ENCODE results near the gene STAM.

The STAM gene

GRCh38 chr10:17730667-17731066 lies 86.7 kb downstream of the STAM start:
- no peak for DNase-seq (ENCODE audit: low read depth, low spot score)

- DNase-seq (ENCODE audit: low read depth, low spot score): no peak
These were observed 87.5 kb downstream of the STAM start for GRCh38 chr10:17731331-17732020.

- no peak for DNase-seq (ENCODE audit: low read depth, low spot score)
These were observed 89.7 kb downstream of the STAM start for GRCh38 chr10:17733620-17734019.

DNA sequence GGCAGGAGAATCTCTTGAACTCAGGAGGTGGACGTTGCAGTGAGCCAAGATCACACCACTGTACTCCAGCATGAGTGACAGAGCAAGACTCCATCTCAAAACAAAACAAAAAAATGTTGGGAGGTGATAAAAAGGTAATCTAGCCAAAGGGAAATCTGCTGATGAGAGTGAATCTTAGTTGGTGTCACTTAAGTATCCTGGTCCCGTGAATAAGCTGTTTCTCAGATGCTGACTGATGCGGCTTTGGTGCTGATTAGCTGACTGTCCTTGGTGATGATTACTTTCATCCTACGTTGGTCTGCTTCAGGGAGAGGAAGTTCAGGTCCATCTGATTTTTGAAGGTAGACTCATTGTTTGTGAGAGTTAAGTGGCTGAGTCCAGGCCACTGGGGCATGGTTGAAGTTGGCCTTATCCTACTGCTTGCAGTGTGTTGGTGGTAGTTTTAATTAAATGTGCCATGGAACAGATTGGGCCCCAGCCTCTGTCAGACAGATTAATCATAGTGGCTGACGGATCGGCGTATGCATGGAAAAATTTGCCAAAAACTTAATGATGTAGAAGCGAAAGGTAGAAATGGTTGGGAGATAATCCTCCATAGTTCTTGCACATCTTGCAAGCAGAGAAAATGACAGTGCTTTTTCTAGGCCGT lies 90.6 kb downstream of the STAM start:
- DNase-seq (ENCODE audit: low read depth, low spot score): no peak

- no peak for DNase-seq (ENCODE audit: low read depth, low spot score)
These were observed 91.4 kb downstream of the STAM start for GRCh38 chr10:17735166-17735941.

DNA sequence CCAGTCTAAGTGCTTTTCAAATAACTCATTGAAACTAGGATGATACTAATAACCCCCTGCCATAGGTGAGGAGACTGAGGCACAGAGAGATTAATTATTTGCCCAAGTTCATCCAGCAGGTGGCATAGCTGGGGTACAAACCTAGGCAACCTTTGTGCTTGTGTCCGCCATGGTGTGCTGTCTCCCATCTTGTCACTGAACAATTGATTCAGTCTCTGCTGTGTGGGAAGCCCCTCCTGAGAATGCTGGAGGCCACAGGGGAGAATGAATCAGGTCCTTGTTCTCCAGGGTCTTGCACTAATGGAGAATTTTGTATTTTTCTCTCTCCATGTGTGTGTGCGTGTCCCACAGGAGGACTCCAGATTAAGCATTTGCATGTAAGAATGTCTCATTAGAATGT lies 92.3 kb downstream of the STAM start:
- DNase-seq (ENCODE audit: low read depth, low spot score): no peak

GRCh38 chr10:17737027-17737965 lies 93.3 kb downstream of the STAM start:
- no peak for DNase-seq (ENCODE audit: low read depth, low spot score)

DNA sequence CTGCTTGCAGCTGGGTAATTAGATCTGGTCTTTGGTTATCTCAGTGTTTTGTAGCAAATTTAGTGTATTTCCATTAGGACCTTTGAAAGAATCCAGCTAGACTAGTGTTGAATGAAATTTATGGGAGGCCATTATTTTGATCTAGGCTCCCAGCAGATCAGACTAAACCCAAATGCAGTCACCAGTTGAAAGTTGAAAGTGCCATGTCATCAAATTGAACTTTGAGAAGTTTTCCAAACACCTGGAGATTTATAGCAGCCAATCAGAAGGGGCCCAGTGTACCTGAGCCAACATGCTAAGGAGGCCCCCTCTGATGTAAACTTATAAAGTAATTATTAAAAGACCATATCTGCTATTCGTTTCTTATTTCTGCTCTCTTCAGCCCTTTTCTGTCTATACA lies 96.7 kb downstream of the STAM start:
- DNase-seq (ENCODE audit: low read depth, low spot score): no peak

DNA sequence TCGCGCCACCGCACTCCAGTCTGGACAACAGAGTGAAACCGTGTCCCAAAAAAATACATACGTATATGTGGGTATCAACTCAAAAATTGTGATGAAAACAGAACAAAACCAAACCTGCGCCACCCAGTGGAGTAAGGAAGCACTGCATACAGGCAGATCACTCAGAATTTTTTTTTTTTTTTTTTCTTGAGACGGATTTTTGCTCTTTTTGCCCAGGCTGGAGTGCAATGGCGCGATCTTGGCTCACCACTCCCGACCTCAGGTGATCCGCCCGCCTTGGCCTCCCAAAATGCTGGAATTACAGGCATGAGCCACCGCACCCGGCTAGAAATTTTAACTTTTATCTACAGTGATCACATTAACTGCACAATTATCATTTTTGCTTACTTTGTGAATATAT lies 99.0 kb downstream of the STAM start:
- DNase-seq (ENCODE audit: low read depth, low spot score): peak; percentile 40

GRCh38 chr10:17743437-17743836 lies 99.5 kb downstream of the STAM start:
- DNase-seq (ENCODE audit: low read depth, low spot score): no peak

DNA sequence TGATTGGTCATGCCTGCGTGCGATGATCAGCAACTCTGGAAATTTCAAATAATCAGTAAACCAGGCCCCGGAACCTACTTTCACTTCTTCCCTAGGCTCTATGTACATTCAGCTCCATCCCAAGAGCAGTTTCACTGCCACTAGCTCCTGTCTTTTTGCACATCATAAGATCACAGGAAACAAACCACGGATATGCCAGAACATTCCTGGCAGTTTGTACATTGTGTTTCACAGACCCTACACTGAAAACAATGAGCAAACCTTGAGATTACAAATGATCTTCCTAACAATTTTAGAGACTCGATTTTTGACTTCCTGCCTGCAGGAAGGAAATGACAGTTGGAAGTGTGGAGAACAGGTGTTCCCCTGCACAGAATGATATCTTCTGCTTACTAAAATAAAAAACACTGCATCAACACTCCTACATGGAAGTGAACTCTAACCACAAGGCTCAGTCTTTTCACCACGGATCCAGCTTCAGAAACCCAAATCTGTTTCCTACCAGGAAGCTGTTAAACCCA lies 100.5 kb downstream of the STAM start:
- DNase-seq (ENCODE audit: low read depth, low spot score): no peak

- no peak for DNase-seq (ENCODE audit: low read depth, low spot score)
These were observed 104.1 kb downstream of the STAM start for GRCh38 chr10:17747883-17748550.

GRCh38 chr10:17749890-17750289 lies 105.9 kb downstream of the STAM start:
- DNase-seq (ENCODE audit: low read depth, low spot score): no peak

GRCh38 chr10:17751781-17752445 lies 108.0 kb downstream of the STAM start, which contains the start of gene TMEM236:
Gene TMEM236 (plus strand): TSS chr10:17752201. CDS start chr10:17752296, 95 bp downstream.
- no peak for DNase-seq (ENCODE audit: low read depth, low spot score)

DNA sequence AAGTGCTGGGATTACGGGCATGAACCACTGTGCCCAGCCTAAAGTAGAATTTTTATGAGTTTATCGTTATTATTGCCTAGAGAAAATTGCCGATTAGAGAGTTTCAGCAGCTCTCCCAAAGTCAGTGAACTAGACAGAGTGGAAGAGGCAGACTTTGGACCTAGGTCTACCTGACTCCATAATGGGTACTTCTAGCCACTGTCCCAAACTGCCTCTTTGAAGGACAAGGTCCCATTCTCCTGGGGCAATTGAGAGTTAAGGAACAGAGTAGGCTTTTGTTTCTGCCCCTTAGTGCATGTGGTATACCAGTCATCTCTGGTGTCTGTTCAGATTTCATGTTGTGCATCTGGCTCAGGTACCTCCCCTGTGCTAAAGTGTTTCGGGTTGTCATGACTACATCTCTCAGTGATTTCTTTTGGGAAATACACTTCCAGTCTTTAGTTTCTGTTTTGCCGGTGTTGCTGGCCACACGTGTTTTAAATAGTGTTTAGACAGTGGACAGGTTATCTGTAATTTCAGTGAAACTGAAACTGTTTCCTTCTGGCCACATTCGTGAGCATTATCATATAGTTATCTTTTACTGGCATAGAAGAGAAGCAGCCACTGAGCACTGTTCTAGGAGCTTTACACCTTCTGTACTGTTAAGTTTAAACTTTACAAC lies 112.7 kb downstream of the STAM start:
- no peak for DNase-seq (ENCODE audit: low read depth, low spot score)

DNA sequence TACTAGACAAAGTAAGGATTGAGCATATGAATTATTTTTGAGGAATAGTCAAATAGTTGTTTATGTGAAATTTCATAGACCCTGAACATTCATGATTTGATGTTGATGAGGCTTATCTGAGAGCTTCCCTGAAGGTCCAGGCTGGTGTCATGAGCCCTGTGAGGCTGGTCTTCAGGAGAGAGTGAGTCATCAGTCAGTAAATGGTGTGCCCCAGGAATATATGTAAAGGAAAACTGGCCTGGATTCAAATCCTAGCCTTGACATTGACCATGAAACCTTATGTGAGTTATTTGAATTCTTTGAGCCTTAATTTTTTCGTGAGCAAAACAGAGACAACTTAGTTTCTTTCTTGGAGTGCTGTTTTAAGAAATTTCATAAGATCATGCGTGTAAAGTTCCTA lies 114.2 kb downstream of the STAM start:
- no peak for DNase-seq (ENCODE audit: low read depth, low spot score)

DNA sequence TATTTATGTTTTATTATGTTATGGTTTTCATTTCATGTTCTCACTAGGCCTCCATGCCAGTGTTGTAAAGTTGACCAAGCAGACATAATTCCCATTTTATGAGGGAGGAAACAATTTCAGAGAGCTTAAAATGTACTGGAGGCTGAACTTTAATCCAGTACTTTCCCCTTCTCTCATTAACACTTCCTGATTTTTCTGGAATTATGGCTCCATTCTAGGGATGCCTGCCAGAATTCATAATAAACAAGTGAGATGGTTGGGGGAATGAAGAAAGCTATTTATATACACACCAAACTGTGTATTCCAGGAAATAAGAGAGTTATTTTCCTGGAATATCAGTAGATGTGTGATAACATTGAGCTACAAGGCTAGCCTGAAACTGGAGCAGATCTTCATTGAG lies 114.9 kb downstream of the STAM start:
- no peak for DNase-seq (ENCODE audit: low read depth, low spot score)

DNA sequence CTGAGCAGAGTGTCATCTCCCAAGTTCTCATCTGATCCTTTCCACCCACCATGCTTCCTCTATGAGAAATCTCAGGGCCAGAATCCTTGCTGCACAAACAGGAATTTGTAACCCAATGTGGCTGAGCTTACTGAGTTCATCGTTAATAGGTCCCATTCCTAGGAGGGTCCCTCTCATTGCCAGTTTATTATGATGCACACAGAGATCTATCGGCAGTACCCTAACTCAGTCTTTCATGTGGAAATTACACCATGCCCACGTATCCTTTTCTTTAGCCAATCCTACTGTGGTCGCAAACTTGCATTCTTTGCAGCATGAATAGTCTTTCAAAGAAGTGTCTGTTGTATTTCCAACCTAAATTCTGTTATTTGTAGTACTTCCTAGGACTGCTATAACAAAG lies 120.2 kb downstream of the STAM start:
- DNase-seq (ENCODE audit: low read depth, low spot score): no peak

GRCh38 chr10:17765602-17766001 lies 121.7 kb downstream of the STAM start:
- no peak for DNase-seq (ENCODE audit: low read depth, low spot score)

Data from smooth muscle cell of the brain vasculature (primary cell).